Activated CD4-positive, CD25-positive, alpha-beta regulatory T cell treated with anti-CD3 and anti-CD28 coated beads, Interleukin-2, amount 50 U/mL, for 24 hours (primary cell): Measurements from ENCODE around the gene FAF2.

Source experiments
- ATAC-seq, 2 donors: fragments of 150-1000 bp; cut with Tn5 transposase; one replicate each; pipeline ENCODE4 v1.10.0; 2021; ENCODE audit warnings: mild to moderate bottlenecking in 1 of 2, moderate library complexity in 1 of 2

Gene FAF2

DNA sequence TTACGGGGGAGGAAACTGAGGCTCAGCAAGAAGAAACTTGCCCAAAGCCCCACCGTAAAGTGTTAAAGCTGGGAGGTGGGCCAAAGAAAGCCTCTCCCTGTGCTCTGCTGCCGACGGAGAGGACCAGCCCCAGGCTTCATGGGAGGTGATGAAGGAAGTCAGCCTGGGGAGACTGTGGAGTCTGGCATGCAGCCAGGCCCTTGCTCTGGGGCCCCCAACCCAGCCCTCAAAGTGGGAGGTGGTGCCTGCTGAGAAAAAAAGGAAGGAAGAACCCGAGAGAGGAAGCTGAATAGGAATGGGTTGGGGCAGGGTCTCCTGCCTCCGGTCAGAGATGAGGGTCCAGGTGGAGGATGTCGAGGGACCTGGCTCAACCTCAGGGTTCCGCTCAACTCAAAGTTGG lies 85.2 kb downstream of the FAF2 start:
- no peak for ATAC-seq

DNA sequence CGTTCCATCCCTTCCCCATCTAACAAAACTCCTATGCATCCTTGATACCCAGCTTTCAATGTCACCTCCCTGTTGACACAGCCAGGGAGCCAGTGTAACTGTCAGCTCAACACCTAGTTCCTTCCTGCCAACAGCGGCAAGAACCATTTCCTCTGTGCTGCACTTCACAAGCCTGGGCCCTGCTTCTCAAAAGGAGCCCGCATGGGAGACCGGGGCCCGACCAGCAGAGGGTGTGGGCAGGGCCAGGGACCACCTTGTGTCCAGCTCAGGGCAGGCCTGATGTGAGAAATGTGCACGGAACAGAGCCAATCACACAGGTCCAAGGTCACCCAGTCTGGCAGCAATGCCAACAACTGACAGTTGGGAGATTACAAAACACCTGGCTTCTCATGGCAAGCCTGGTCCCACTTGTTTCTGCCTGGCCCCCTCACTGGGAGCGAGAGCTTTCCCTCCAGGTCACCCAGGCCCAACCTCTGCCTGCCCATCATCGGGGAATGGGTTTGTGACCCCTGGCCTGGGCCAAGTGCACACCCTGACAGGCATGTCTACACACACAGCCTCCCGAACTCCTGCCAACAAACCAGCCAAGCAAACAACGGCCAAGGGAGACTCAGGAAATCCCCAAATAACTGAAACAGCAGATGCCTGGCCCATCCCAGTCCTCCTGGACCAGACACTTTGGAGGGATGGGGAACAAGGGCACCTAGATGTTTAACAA lies 85.9 kb downstream of the FAF2 start:
- ATAC-seq = no peak

DNA sequence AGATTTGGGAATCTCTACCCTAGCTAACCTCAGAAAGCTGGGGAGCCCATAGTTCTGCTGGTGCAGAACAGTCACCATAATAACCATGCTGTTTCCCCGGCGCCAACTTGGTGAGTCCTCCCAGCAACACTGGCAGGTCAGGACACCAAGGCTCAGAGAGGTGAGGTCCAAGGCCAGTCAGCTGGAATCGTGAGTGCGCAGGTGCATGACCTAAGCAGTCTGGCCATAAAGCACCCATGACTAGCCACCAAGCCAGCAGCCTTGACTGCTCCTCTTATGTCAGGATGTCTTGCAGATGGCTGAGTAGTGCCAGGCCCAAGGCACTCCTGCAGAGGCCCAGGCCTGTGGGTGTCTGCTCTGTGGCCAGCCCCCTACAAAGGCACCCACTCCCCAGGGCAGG lies 86.5 kb downstream of the FAF2 start:
- no peak for ATAC-seq

DNA sequence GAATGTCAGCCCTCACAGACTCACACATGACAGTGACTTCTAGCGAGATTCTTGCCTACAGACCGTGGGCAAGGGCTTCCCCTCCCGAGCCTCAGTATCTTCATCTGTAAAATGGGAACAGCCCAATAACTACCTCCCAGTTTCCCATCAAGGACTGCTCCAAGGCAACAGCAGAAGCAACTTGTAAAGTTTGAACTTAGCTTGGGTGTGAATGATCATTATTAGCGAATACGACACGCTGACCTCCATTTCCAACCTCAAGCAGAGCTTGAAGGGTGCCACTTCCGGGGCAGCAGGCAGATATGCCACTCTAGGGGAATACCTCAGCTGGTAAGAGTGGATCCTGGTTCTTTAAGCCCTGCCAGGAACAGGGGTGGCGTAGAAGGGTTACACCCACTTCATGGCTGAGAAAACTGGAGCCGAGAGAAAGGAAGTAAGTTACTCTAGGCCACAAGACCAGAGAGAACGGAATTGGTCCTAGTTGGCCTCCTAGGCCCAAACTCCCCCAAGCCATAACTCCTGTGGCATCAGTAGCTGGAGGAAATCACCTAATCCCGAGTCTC lies 87.0 kb downstream of the FAF2 start:
- no peak for ATAC-seq

DNA sequence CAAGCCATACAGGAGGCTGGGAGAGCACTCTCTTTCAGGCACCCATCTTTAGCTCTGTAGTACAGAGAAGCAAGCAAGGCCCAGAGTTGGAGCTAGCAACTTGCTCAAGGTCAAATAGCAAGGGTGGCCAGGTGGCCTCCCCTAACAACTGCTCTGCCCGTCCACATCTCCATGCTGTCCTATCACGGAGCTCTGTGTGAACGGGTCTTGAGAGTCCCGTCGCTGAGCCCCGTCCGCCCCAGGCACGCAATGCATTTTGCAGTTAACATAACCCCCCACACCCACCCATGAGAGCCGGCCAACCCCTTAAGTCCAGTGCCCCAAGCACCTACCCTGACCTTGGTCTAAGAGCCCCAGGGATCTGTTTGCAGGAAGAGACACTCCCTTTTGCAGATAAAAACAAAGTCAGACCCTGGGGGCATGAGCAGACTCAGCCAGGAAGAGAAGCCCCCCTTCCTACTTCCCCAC lies 87.5 kb downstream of the FAF2 start:
- no peak for ATAC-seq

DNA sequence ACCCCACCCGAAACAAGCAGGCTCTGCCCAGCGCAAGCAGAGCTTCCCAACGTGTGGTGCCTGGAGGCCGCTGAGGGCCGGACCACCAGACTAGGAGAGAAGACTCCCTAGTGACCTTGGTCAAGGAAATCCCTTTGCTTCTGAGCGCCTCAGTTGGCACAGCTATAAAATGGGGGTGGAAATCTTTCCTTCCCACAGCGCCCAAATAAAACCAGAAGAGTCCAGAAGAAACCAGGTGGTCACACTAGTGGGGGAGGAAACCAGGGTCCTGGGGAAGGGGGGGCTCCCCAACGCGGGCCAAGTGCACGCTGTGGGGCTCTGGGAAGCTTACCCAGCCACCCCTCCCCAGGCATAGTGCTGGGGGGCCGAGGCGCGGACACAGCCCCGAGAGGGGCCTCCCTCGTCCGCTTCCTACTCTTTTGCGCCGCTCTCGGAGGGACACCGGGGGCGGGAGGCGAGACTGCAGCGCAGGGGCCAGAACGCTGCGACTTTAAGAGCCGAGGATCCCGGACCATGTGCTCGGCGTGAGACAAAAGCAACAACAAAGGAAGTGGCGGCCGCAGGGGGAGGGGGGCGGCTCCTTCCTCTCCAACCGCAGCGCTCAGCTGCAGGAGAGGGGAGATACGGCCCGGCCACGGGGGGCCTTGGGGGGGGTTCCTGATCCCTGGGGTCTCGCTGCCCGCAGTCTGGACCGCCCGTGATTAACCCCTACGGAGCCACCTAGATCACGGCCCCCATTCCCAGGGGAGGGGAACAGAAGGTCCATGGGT lies 88.1 kb downstream of the FAF2 start:
- peak; percentile 14 to 16 for ATAC-seq

DNA sequence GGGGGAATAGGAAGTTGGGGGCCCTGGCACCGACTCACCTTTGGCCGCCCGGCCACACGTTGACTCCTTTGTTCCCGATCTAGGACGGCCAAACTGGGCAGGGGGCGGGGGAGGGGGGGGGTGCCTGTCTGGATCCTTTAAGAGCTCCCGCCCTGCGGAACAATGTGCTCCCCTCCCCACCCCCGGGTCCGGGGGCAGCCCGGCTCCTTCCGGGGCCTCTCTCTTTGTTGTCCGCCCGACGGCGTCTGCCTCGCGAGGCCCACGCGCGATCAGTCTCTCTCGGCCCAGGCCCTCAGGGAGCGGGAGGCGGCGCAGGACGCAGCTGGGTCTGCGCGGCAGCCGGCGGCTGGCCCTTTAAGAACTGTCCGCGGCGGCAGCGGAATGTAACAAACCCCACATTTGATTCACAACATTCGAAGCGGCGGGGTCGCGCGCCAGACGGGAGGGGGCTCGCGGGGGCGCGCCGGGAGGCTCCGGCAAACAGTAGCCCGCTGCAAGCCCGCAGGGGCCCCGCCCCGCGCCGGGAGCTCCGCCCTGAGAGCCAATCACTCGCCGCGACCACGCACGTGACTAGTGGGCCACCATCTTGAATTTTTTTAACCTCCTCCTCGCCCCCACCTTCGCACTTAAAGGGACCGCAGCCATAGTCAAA lies 88.8 kb downstream of the FAF2 start, which contains the start of gene RNF44:
Gene RNF44, minus strand, starts transcription at position 501 of the 652 bp plus-strand sequence. CDS start 4,930 bp downstream, outside the sequence.
- ATAC-seq = peak; percentile 68 to 73

DNA sequence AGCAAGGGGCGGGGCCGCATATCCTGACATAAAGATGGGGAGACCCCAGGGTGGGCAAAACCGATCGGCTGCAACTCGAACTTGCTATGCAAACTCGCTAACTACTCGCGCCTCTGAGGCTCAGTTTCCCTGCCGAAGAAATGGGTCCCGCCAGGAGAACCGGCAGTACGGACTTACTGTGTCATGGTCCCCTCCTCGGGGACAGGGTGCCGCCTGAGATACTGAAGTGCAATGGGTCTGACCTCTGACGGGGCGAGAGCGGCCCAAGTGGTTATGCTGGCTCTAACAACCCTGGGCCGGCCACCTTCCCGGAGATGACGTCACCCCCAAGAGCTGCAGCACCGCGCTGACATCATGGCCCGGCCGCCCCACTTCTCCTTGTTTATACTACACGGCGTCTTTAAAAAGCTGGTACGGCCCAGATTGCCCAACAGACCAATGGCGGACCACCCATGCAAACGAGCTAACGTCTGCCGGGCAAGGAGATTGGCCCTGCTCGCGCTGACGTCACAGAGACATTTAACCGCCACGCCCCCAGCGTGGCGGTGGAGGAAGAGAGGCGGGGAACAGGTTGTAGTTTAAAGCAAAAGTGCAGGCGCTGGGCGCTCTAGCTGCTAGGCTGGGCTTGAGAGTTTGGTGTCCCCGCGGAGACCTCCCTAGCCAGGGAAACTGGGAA lies 89.5 kb downstream of the FAF2 start:
- ATAC-seq = peak; percentile 84 to 85

DNA sequence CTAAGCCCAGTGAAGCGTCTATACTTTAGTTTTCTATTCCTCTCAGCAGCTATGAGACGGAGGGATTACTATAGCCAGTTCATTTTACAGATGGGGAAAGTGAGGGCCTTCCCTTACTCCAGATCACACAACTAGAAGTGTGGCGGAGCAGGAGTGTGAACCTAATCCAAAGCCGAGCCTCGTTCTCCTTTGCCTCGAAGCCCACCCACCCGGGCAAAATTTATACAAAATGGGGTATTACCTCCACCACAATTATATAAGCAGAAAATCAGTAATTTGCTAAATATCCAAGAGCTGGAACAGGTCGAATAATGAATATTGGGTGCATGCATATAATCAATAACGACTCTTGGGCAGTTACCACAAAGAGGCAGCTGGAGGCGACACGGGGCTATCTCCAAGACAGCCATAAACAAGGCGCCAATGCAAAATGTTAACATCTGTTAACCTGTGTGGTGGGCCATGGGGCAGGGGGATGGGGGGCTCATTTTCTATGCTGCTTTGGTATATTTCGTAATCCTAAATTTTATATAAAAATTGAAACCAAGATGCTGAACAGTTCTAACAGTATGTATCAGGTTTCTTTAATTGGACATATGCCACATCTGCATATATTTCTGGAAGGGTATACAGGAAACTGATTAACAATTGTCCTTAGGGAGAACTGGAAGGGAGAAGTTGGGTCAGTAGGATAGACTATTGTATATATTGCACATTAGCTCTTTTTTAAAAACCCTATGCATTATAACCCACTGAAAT lies 90.2 kb downstream of the FAF2 start:
- ATAC-seq = no peak

DNA sequence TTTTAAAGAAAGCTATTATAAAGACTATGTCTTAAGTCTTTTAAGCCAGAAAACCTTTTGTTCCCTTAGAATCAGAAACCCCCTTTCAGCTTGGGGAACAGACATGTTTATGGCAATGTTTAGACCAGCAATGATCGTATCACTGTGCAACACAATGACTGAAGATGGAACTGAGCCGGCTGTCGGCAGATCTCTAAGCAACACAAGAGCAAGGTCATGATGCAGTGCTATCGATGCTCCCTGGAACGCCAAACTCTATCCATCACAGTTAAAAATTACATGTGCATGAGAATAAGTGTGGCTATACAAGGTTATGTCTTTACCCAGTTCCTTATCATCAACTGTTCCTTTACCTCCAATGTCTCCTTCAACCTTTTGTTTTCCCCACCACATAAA lies 90.8 kb downstream of the FAF2 start:
- no peak for ATAC-seq

DNA sequence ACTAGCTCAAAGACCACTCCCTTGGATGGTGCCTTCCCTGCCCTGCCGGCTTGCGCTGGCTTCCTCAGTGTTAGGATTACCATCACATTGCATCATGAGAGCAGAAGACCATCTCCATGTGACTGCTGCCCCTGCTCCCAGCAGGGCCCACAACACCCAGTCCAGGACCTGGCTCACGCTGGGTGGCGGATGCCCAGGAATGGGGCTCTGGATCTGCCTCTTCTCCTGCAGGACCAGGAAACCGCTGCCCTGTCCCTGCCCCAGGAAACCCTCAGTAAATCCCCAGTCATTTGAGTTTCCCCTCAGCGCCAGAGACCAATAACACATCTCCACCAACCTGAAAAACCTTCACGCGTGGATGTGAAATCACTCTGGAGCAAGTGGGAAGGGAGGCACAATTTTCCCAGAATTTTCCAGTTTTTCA lies 92.3 kb downstream of the FAF2 start:
- ATAC-seq = no peak

DNA sequence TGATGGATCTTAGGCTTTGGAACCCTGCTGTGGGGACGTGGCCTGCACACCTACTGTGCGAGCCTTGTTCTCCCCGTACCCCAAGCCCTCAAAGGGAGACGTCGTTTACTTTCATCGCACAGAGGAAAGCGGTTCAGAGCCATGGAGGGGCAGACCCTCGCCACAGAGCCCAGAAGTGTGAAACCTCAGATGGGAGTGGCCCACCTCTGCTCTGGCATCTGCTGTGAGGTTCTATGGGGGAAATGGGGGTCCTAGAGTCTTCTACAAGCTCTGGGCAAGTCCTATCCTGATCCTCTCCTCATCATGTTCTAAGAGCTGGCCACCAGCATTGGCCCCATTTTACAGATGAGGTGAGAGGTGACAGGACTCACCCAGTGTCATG lies 92.8 kb downstream of the FAF2 start:
- ATAC-seq = no peak

DNA sequence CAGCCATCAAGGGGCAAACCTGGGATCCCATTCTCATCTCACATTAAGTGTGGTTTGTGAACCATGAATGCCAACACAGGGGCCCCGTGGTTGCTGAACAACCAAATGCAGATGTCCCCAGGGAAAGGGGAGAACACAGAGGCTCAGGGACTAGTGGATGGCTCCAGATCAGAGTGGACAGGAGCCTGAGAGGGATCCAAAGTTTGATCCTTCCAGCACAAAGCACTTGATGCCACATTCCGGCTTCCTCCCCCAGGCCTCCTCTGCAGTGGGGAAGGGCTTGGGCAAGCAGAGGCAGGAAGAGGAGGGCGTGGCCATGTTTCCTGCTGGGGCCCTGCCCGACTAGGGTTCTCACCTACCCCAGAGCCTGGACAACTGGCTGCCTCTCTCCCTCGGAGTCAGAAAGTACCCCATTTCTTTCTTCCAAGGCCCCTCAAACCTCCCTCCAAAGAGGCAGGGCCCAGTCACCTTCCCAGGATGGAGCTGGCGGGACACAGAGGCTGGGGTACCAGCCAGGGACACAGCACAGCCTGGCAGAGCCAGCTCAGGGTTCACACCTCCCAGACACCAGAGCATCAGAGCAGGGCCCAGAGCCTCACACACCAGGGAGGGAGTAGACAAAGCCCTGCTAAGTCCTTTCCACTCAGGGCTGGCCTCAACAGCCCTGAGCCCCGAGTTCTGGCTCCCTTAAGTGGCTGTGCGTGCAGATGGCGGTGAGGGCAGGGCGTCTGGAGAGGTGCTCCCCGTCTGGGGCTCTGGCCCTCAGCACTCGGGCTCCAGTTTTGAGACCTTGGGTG lies 93.4 kb downstream of the FAF2 start:
- ATAC-seq = no peak

DNA sequence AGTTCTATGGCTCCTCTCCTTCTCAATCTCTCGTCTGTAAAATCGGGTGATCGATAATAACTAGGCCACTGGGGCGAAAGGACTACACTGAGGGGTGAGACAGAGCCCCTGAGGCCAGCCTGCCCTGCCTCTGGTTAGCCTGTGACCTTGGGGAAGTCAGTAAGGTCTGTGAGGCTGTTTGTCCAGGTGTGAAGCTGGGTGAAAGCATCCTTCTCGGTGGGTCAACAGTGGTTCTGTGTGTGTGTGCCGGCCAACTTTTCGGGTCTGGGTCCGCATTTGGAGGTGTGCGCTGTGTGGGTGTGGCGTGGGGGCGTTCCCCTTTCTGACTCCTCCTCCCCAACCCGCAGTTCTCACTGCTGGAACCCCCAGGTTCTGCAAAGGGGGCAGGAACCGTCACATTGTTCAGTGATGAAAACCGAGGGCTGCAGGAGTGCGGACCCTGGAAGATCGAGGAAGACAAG lies 94.0 kb downstream of the FAF2 start:
- no peak for ATAC-seq

DNA sequence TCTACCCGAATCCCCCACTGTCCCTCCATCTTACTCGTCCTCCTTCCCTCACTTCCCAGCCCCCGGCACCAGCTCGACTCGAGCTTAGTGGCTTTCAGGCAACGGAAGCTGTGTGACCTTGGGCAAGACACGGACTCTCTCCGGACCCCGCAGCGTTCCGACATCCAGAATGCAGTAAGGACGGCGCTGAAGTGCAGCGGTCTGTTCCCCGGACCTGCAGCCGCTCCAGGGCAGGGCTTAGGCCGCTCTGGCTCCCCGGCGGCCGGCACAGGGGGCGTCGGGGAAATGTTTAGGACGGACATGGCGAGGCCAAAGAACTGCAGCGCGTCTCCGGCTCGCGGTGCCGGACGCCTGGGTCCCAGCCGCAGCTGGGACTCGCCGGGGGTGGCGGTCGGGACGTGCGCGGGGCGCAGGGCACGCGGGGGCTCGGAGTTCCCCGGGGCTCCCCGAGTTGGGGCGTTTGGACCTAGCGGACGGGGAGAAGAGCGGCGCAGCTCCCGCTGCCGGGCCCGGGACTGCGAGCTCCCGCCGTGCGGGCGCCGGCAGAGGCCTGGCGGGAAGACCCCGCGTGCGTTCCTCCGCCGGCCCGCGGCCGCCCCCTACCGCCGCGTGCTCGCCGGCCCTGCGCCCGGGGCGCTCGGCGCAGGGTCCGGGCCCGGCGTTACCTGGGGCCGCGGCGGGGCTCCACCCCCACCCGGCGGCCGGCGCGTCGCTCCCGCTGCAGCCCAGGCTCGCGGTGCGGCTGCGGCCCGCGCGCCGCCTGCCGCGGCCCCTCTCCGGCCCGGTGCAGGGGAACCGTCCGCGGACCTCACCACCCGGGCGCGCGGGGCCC lies 94.6 kb downstream of the FAF2 start:
- peak; percentile 43 to 50 for ATAC-seq

DNA sequence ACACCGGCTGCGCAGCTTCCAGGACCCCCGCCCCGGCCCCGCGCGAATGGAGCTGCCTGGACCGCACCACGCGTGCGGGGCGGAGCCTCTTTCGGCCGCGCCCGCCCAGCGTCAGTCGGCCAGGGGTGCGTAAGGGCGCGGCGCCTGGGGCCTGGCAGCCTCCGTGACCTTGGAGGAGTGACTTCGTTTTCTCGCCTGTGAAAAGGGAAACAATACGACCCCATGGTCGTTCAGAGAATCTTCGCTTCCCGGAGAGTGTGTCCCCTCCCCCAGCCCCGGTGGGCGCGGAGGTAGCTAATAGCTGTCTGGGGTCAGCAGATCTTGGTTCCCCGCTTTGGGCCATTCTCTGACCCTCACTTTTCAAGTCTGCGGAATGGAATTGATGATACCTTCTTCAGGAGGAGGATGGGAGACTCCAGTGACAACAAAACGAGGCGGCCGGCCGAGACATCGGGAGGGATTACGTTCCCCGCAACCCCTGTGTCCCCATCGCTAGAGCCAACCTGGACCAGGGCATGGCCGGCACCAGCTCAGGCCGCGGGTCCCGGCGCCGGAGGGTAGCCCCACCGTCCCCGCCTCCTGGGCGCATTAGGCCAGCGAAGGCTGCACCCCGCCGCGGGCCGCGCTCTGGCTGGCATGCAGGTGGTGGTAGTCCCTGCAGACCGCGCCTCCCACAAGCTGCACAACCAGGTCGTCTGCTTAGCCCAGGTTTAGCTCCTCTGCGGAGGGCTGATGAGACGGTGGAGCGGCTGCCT lies 95.4 kb downstream of the FAF2 start:
- peak; percentile 85 to 86 for ATAC-seq

DNA sequence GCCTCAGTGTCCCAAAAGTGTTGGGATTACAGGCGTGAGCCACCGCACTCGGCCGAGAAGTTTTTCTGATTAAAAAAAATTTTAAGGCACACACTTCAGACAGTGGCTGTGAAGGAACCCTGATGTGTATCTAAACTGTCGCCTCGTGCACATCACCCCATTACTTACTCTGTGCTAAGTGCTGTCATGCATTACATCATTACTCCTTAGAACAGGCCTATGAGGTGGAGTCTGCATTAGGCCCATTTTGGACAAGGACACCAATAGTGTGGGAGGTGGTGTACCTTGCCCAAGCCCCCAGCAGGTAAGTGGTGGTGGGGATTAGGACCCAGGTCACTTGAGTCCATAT lies 97.2 kb downstream of the FAF2 start:
- no peak for ATAC-seq

DNA sequence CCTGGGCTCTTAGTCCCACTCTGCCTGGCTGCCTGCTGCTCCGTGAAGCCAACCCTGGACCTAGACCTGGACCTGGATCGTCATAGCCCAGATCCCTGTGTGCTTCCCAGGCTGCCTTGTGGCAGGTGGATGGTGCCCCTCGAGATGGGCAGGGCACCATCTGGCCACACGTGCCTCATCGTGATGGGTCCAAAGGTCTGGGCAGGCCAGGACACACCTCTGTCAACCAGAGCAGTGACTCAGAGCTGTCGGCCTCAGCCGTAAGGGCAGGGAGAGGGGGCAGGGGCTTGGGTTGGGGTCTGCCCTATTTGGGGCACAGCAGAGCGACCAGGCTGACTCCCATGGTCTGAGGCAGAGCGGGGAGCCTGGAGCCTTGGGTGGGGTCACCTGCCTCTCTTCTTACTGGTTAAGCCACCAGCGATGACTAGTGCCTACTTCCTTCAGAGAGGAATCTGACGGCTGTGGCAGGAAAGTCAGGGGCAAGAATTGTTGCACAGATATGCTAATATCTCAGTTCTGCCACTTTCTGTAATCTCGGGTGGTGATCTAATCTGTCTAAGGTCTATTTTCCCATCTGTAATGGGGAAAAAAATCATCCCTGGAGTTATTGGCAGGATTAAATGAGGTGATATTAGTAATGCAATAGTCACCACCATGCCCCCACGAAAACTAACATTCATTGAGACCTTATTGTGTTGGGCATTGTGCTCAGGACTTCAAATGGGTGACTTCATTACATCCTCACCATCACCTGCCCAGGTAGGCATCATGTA lies 97.7 kb downstream of the FAF2 start:
- ATAC-seq = no peak
